ENCODE measurements around the gene TMEM63A.
"Not testable (repeated sequence)": the region's sequence is repeated elsewhere in the genome, so short reads cannot be mapped to it uniquely, and the experiment has no call there.

Gene TMEM63A

GRCh38 chr1:225845571-225846259, 36.5 kb downstream of the TMEM63A start:
- peak; percentile 65 for DNase-seq (ENCODE audit: low read depth, low spot score)

GRCh38 chr1:225845097-225845496, 37.1 kb downstream of the TMEM63A start:
- DNase-seq (ENCODE audit: low read depth, low spot score), result no peak

GRCh38 chr1:225844236-225845061, 37.7 kb downstream of the TMEM63A start:
- DNase-seq (ENCODE audit: low read depth, low spot score), result no peak

GRCh38 chr1:225843426-225843795, 38.8 kb downstream of the TMEM63A start:
- DNase-seq (ENCODE audit: low read depth, low spot score), result no peak

- DNase-seq (ENCODE audit: low read depth, low spot score), result no peak
Observed at GRCh38 chr1:225842788-225843425, 39.3 kb downstream of the TMEM63A start.

GRCh38 chr1:225842074-225842473, 40.1 kb downstream of the TMEM63A start:
- DNase-seq (ENCODE audit: low read depth, low spot score), result no peak

GRCh38 chr1:225840713-225841112, 41.5 kb downstream of the TMEM63A start:
- DNase-seq (ENCODE audit: low read depth, low spot score), result no peak

- no peak for DNase-seq (ENCODE audit: low read depth, low spot score)
Observed at GRCh38 chr1:225840223-225840610, 42.0 kb downstream of the TMEM63A start.

GRCh38 chr1:225838793-225839192, 43.4 kb downstream of the TMEM63A start:
- DNase-seq (ENCODE audit: low read depth, low spot score), result no peak

- DNase-seq (ENCODE audit: low read depth, low spot score), result not testable (repeated sequence)
Observed at GRCh38 chr1:225836296-225836695, 45.9 kb downstream of the TMEM63A start.

- no peak for DNase-seq (ENCODE audit: low read depth, low spot score)
Observed at GRCh38 chr1:225835856-225836255, 46.3 kb downstream of the TMEM63A start.

- no peak for DNase-seq (ENCODE audit: low read depth, low spot score)
Observed at GRCh38 chr1:225834417-225835329, 47.5 kb downstream of the TMEM63A start.

GRCh38 chr1:225830841-225831240, 51.3 kb downstream of the TMEM63A start:
- DNase-seq (ENCODE audit: low read depth, low spot score), result no peak

GRCh38 chr1:225828706-225829345, 53.4 kb downstream of the TMEM63A start:
- no peak for DNase-seq (ENCODE audit: low read depth, low spot score)

- no peak for DNase-seq (ENCODE audit: low read depth, low spot score)
Observed at GRCh38 chr1:225827076-225827475, 55.1 kb downstream of the TMEM63A start.

- no peak for DNase-seq (ENCODE audit: low read depth, low spot score)
Observed at GRCh38 chr1:225825607-225826007, 56.6 kb downstream of the TMEM63A start.

GRCh38 chr1:225825078-225825477, 57.1 kb downstream of the TMEM63A start:
- DNase-seq (ENCODE audit: low read depth, low spot score), result no peak

- no peak for DNase-seq (ENCODE audit: low read depth, low spot score)
Observed at GRCh38 chr1:225824533-225824941, 57.6 kb downstream of the TMEM63A start.

- no peak for DNase-seq (ENCODE audit: low read depth, low spot score)
Observed at GRCh38 chr1:225823811-225824261, 58.3 kb downstream of the TMEM63A start.

GRCh38 chr1:225822655-225823403, 59.4 kb downstream of the TMEM63A start:
- no peak for DNase-seq (ENCODE audit: low read depth, low spot score)
